Heart right ventricle (tissue), 16 donors: ENCODE results near the gene PADI1. TPM values are rescaled to one million over a fixed set of nuclear protein-coding genes. Genes with fewer than 3 reads are reported as not detected.

Experiments used
- ATAC-seq, 8 donors: fragments of 200-7000 bp; cut with Tn5 transposase; one replicate each; pipeline ENCODE4 v1.9.1; 2020; ENCODE audit warnings: mild to moderate bottlenecking in 8 of 8, moderate library complexity in 8 of 8, moderate number of reproducible peaks in 1 of 8
- DNase-seq, 2 donors: peaks; one replicate each; pipeline ENCODE4 v3.0.0-alpha.2; 2020
- H3K27ac ChIP-seq, 10 donors: fragments of 200-600 bp; sonication (generic) in 2 of 10; one replicate each; pipeline versions ENCODE4 v1.5.0 to v1.8.0; 2020 to 2022; ENCODE audit warnings: mild to moderate bottlenecking in 3 of 10
- H3K27me3 ChIP-seq, 7 donors: fragments of 200-600 bp; one replicate each; pipeline ENCODE4 v1.8.0; 2021 to 2022; ENCODE audit warnings: mild to moderate bottlenecking in 2 of 7
- H3K36me3 ChIP-seq, 9 donors: fragments of 200-600 bp; sonication (generic) in 1 of 9; one replicate each; pipeline versions ENCODE4 v1.5.0 to v1.8.0; 2020 to 2022; ENCODE audit warnings: mild to moderate bottlenecking in 2 of 9
- H3K4me1 ChIP-seq, 9 donors: fragments of 200-600 bp; sonication (generic) in 1 of 9; one replicate each; pipeline versions ENCODE4 v1.5.0 to v1.8.0; 2020 to 2022; ENCODE audit warnings: mild to moderate bottlenecking in 4 of 9
- H3K4me3 ChIP-seq, 10 donors: fragments of 200-600 bp; sonication (generic) in 2 of 10; one replicate each; pipeline versions ENCODE4 v1.5.0 to v1.8.0; 2020 to 2022; ENCODE audit warnings: mild to moderate bottlenecking in 7 of 10, moderate library complexity in 2 of 10
- H3K9me3 ChIP-seq, 11 donors: fragments of 200-600 bp in 10 of 11; sonication (generic) in 2 of 11; one replicate each; pipeline versions ENCODE4 v1.5.0 to v1.8.0; 2013 to 2022; ENCODE audit warnings: mild to moderate bottlenecking in 2 of 11, control low read depth in 1 of 11, moderate library complexity in 1 of 11
- CTCF ChIP-seq, 9 donors: fragments of 200-600 bp; sonication (generic) in 2 of 9; IDR thresholded peaks; one replicate each; pipeline versions ENCODE4 v1.5.0 to v1.8.0; 2021 to 2022; ENCODE audit warnings: antibody characterized with exemption in 9 of 9, mild to moderate bottlenecking in 5 of 9, moderate library complexity in 1 of 9
- WGBS, 2 donors: extraction: QIAGEN DNeasy Blood & Tissue Kit; methylation state at CpG; one replicate each; pipeline ENCODE4 v1.1.7; 2013; ENCODE audit warnings: inconsistent platforms in 1 of 2; 5-methylcytosine and 5-hydroxymethylcytosine counted together
- intact Hi-C, 10 donors: fragments of 100-400 bp; cut with DNase I; formaldehyde crosslinking; loops; one replicate each; pipeline versions ENCODE4 v1.11.1 to v1.14.2; 2022
- polyA plus RNA-seq, 2 donors: library from polyadenylated mRNA; stranded (reverse); fragments of 200-250 nt; gene quantifications; one replicate each; pipeline ENCODE4 v1.2.3, GENCODE V29; 2013
- total RNA-seq, 10 donors: library from RNA; stranded (reverse); fragmentation: NEBNext Ultra II Directional in 3 of 10; extraction: Animal tissue kit (Norgen Biotek cat#: 25700) in 3 of 10; gene quantifications; one replicate each; pipeline versions ENCODE4 v1.2.1 to v1.2.4, GENCODE V29; 2021 to 2023
- donor health status: Arrhythmogenic right ventricular cardiomyopathy.
- donor health status: ischemic (EF 13 %, LVEDD 7.1; RV severe dilation, severe dysfunction).
- donor health status: healthy with polysubstance abuse.
- donor health status: DM: no; HTN: yes; CAD: no.
- donor health status: DM: no; HTN: no; CAD: no.
- donor health status: ischemic (EF 25% LVEDD 6.9; RV normal size, moderate dysfunction).
- donor health status: ischemic (EF 25% LVEDD 5.7; RV mildly dilated, moderate dysfunction).
- donor health status: healthy.
- donor health status: DM: yes; HTN: yes; CAD: no.
- donor health status: Ischemic cardiomyopathy.
- donor health status: ischemic (EF 35%, LVEDD 5.7; RV mildly dilated, moderate dysfunction).
- donor health status: nonischemic (EF 11% LVEDD 7.7; RV severe dilation, severe dysfunction).
- donor health status: DM: yes; HTN: yes; CAD: no.
- donor health status: PGD.
- donor health status: ischemic (EF 29% LVEDD 5.4; RV normal size, mild dysfunction).
- donor health status: nonischemic (EF 23%, LVEDD 6.1; RV moderate dilation, normal function).

Gene PADI1
- total and polyA plus RNA-seq, 12 donors = 0.01 TPM; not detected in 11

- no peak for DNase-seq
- ATAC-seq = no peak
- no peaks in the 10 kb centered on the region for H3K36me3 ChIP-seq
- no peak overlapping the region for H3K4me3 ChIP-seq
- H3K27ac ChIP-seq = no peak overlapping the region
- 40 to 48% methylated on average over 6 of the region's 6 CpGs for whole genome bisulfite sequencing, 2 donors
- TF ChIP-seq CTCF (IDR thresholded peaks at IDR 0.05) = no peak
- peaks cover 0 to 17% (median 0%) of the 10 kb centered on the region in 11 donors for H3K9me3 ChIP-seq
- H3K4me1 ChIP-seq = no peaks in the 10 kb centered on the region
- intact Hi-C loops = no loop called here
- H3K27me3 ChIP-seq = peaks cover 0 to 44% (median 25%) of the 10 kb centered on the region in 7 donors
Observed at GRCh38 chr1:17187051-17187450, 17.9 kb upstream of the PADI1 start.

GRCh38 chr1:17188217-17188616 lies 16.7 kb upstream of the PADI1 start:
- no peak for TF ChIP-seq CTCF (IDR thresholded peaks at IDR 0.05)
- intact Hi-C loops = no loop called here
- Histone ChIP-seq H3K4me1 (no peaks in the 10 kb centered on the region), H3K27me3 (peaks cover 0 to 41% (median 24%) of the 10 kb centered on the region in 7 donors), H3K27ac (no peak overlapping the region), H3K36me3 (no peaks in the 10 kb centered on the region), H3K4me3 (no peak overlapping the region), H3K9me3 (peaks cover 0 to 17% (median 0%) of the 10 kb centered on the region in 11 donors)
- no peak for ATAC-seq
- no peak for DNase-seq
- WGBS, 2 donors = 93 to 94% methylated on average over 2 of the region's 2 CpGs

- no peak for DNase-seq
- Histone ChIP-seq H3K36me3 (no peaks in the 10 kb centered on the region), H3K9me3 (peaks cover 0 to 17% (median 0%) of the 10 kb centered on the region in 11 donors), H3K4me1 (no peaks in the 10 kb centered on the region), H3K4me3 (no peak overlapping the region), H3K27me3 (peaks cover 0 to 46% (median 26%) of the 10 kb centered on the region in 7 donors), H3K27ac (no peak overlapping the region)
- ATAC-seq = no peak
- intact Hi-C loops = no loop called here
- WGBS, 2 donors = 82 to 91% methylated on average over 10 of the region's 10 CpGs
- no peak for TF ChIP-seq CTCF (IDR thresholded peaks at IDR 0.05)
Observed at GRCh38 chr1:17188889-17189631, 15.9 kb upstream of the PADI1 start.

GRCh38 chr1:17189632-17189990 lies 15.3 kb upstream of the PADI1 start:
- TF ChIP-seq CTCF (IDR thresholded peaks at IDR 0.05) = no peak
- intact Hi-C loops = no loop called here
- ATAC-seq (no peak), DNase-seq (no peak)
- Histone ChIP-seq H3K9me3 (peaks cover 0 to 17% (median 0%) of the 10 kb centered on the region in 11 donors), H3K4me1 (no peaks in the 10 kb centered on the region), H3K36me3 (no peaks in the 10 kb centered on the region), H3K27ac (no peak overlapping the region), H3K4me3 (no peak overlapping the region), H3K27me3 (peaks cover 0 to 46% (median 29%) of the 10 kb centered on the region in 7 donors)
- WGBS, 2 donors = 64% methylated on average over 2 of the region's 2 CpGs
